HT-29 (cell line): Measurements from ENCODE around the gene CSNK2B. TPM values are rescaled to one million over a fixed set of nuclear protein-coding genes. Genes with fewer than 3 reads are reported as not detected.

Experiments used
- DNase-seq: peaks from one replicate; pipeline ENCODE4 v3.0.0-alpha.2; 2015; ENCODE audit warnings: low spot score
- total RNA-seq: library from RNA; depleted of rRNA; stranded (reverse); fragments of >200 nt; shearing (Covaris generic); gene quantifications from 2 replicates; pipeline ENCODE4 v1.2.3, GENCODE V29; 2014; rRNA removed

Gene CSNK2B
- total RNA-seq = 219 and 225 TPM in 2 replicates

DNA sequence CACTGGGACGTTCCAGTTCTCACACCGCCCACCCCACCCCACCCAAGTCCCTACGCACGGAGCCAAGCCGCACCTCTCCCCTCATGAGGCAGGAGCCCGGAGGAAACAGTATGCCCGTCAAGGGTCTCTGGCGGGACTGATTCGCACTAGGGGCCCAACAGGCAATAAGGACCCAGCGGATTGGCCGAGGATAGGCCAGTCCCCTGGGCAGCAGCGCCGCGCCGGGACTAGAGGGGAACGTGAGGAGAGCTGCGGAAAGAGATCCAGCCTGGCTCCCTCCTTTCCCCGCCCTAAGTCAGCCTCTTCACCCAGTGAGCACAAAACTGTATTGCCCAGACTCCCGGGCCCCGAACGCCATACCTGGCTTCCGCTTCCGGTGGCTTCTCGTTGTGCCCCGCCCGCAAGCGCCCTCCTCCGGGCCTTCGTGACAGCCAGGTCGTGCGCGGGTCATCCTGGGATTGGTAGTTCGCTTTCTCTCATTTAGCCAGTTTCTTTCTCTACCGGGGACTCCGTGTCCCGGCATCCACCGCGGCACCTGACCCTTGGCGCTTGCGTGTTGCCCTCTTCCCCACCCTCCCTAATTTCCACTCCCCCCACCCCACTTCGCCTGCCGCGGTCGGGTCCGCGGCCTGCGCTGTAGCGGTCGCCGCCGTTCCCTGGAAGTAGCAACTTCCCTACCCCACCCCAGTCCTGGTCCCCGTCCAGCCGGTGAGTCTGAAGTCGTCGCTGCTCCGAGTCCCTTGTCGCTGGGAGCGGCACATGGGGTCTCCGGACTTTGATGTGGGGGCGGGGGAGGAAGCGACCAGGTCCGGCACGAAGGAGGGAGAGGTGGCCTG is at the start of gene CSNK2B:
CSNK2B (plus strand) TSS at position 580 of the 836 bp plus-strand sequence. CDS start 752 bp downstream, outside the sequence.
- DNase-seq = peak; percentile 97

DNA sequence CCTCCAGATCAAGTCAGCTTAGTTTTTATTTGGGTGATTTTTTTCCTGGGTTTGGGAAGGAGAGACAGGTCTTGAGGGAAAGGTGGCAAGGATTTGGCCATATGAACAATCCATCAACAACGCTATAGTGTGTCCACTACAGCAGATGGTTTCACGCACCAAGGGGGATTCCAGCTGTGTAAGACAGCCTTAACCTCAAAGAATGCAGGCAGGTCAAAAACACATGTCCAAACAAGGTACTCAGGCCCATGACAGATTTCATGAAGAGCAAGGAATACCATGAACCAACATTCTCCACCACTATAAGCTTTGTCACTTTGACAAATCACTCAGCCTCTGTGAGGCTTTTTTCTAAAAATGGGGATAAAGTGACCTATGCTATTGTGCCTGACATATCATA is 48.9 kb upstream of the CSNK2B start:
- no peak for DNase-seq

- DNase-seq = peak; percentile 98
These were observed 45.9 kb upstream of the CSNK2B start for GRCh38 chr6:31619805-31620585.

DNA sequence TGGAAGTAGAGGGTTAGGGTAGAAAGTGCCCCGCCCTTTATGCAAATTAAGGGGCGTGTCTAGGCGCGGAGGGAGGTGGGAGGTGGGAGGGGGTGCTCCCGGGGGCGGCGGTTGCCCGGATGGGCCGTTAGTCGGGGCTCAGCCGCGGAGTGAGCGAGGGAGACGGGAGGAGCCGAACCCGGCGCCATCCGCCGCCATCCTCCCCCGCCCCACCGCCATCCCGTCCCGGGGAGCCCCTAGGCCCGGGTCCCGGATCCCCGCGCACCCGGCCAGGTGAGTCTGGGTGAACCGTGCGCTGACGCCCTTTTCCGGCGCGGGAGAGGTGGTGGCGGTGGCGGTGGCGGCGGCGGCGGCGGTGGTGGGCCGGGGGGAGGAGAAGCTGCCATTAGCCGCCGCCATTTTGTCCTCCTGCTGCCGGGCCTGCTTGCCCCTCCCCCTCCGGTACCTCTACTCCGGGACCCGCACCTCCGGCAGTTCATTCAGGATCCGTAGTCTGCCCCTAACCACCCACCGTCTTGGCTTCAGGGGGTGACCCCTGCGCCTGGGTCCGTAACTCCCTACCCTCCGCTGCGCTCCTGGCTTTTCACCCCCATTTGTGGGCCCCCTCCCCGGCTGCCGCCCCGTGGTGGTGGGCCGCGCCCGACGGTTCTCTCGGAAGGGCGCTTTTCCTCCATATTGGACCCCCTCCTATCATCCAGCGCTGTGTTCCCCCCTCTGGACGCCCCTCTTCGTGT is 45.1 kb upstream of the CSNK2B start, which contains the start of gene PRRC2A:
PRRC2A (plus strand) TSS at position 130 of the 734 bp plus-strand sequence. CDS start 2,075 bp downstream, outside the sequence.
- no peak for DNase-seq

- peak; percentile 22 for DNase-seq
These were observed 44.5 kb upstream of the CSNK2B start for GRCh38 chr6:31621320-31621939.

DNA sequence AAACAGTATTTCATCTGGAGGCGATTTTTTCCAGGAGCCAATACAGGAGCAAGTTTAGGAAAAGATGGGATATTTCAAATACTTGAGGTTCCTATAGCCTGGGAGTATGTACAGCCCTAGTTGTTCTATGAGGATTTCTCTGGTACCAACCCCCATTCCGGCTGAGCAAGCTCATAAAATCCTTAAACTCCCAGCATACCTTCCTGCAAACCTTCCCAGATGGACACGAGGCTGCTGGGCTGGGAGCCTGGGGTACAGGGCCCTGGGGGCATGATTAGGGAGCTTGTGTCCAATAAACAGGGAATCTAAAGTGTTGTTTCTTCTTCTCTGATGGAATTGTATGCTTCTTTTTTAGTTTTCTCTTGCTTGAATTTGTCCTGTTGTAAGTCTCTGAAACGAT is 43.9 kb upstream of the CSNK2B start:
- DNase-seq = peak; percentile 44

GRCh38 chr6:31622684-31623091 is 43.2 kb upstream of the CSNK2B start:
- DNase-seq = no peak

GRCh38 chr6:31624070-31624469 is 41.8 kb upstream of the CSNK2B start:
- DNase-seq = no peak

GRCh38 chr6:31626952-31627351 is 38.9 kb upstream of the CSNK2B start:
- DNase-seq = no peak

GRCh38 chr6:31627690-31628287 is 38.1 kb upstream of the CSNK2B start:
- DNase-seq = no peak

DNA sequence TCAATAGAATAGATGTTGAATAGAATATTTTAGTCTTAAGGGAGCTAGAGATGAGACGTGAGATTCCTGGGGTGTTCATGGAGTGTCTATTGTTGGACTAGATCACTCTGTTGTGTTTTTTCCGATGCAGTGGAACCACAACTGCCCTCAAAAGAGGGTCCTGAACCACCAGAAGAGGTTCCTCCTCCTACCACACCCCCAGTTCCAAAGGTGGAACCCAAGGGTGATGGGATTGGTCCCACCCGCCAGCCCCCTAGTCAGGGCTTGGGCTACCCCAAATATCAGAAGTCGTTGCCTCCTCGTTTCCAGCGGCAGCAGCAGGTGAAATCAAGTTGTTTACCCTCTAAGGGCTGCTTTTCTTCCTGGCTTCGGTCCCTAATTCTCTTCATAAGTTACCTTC is 36.9 kb upstream of the CSNK2B start:
- no peak for DNase-seq

DNA sequence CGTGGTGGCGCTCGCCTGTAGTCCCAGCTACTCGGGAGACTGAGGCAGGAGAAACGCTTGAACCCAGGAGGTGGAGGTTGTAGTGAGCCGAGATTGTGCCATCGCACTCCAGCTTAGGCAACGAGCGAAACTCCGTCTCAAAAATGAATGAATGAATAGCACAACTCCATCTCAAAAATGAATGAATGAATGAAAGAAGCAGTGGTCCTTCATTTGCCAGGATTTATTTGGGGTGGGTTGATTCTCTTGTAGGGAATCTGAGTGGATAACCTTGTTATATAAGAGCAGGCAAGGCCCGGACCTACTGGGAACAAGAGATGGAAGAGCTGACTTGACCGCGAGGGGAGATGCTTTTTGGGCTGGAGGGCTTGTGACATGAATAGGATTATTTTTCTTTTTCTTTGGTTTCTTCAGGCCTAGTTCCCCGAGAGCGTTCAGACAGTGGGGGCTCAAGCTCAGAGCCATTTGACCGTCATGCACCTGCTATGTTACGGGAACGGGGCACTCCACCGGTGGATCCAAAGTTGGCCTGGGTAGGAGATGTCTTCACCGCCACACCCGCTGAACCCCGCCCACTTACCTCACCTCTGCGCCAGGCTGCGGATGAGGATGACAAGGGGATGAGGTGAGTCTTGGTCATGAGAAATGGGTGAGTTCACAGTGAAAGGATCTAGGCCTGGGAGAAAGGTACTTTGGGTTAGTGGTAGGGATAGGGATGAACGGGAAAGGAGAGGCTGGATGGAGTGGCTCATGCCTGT is 35.5 kb upstream of the CSNK2B start:
- no peak for DNase-seq

GRCh38 chr6:31631209-31631608 is 34.7 kb upstream of the CSNK2B start:
- DNase-seq = no peak

GRCh38 chr6:31631681-31632278 is 34.1 kb upstream of the CSNK2B start:
- DNase-seq = no peak

DNA sequence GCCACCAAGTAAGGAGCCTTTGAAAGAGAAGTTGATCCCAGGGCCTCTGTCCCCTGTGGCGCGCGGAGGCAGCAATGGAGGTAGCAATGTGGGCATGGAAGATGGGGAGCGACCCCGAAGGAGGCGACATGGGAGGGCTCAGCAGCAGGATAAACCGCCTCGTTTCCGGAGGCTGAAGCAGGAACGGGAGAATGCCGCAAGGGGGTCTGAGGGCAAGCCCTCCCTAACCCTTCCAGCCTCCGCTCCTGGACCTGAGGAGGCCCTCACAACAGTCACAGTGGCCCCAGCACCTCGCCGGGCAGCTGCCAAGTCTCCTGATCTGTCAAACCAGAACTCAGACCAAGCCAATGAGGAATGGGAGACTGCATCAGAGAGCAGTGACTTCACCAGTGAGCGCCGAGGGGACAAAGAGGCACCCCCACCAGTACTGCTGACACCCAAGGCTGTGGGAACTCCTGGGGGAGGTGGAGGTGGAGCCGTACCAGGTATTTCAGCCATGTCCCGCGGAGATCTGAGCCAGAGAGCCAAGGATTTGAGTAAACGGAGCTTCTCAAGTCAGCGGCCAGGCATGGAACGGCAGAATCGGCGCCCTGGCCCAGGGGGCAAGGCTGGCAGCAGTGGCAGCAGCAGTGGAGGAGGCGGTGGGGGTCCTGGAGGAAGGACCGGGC is 33.5 kb upstream of the CSNK2B start:
- DNase-seq = no peak

GRCh38 chr6:31633447-31633846 is 32.4 kb upstream of the CSNK2B start:
- no peak for DNase-seq

- no peak for DNase-seq
These were observed 31.7 kb upstream of the CSNK2B start for GRCh38 chr6:31634131-31634530.

- no peak for DNase-seq
These were observed 30.8 kb upstream of the CSNK2B start for GRCh38 chr6:31634969-31635575.
